DMS53 (cell line): ENCODE results near the gene KCNQ5.
A peak's percentile ranks its signal among the peaks of the same experiment; 100 is the strongest.

ENCODE experiments used
- DNase-seq: peaks from one replicate; lab custom pipeline; 2025; lab: John Stamatoyannopoulos, UW

Gene KCNQ5

DNA sequence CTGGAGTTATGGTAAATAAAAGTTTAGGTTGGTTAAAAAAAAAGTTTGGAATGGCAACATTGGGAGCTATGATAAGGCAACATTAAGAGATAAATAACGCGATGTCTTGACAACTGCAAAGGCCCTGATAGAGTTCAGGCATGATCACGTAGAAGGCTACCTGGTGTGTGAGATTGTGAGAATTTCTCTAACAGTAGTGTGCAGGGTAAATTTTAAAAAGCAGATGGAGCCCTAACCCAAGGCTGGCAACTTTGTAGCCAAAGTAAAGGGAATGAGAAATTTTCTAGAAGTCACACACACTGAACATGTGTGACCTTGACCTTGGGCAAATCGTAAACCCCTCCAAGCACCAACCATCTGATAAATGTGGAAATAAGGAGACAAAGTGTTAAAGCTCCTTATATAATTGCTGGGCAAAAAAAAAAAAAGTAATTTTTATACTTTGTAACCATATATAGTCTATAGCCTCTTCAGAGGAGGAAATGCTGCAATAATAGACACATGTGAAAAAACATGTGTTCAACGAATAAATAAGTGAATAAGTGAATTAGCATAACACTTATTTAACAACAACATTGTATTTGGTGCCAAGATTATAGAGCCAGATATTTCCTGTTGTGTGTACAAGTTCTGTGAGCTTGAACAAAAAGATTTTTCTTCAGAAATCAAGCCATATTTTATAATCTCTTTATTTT is 18.2 kb downstream of the KCNQ5 start:
- no peak for DNase-seq

DNA sequence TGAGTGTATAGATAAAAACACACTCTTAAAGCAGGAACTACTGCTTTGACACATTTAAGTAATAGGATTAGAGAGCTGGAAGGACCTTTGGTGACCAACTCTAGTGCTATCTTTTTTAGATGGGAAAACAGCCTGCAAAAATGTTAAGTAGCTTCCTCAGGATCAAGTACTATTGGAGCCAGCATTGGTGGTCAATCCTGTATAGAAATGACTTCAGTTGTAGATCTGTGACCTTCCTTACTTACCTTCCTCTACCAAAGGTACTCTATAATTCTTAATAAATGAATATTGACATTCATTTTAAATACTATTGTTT is 18.7 kb downstream of the KCNQ5 start:
- no peak for DNase-seq

GRCh38 chr6:72642435-72642834 is 20.6 kb downstream of the KCNQ5 start:
- DNase-seq = no peak

GRCh38 chr6:72643214-72643613 is 21.4 kb downstream of the KCNQ5 start:
- DNase-seq = no peak

DNA sequence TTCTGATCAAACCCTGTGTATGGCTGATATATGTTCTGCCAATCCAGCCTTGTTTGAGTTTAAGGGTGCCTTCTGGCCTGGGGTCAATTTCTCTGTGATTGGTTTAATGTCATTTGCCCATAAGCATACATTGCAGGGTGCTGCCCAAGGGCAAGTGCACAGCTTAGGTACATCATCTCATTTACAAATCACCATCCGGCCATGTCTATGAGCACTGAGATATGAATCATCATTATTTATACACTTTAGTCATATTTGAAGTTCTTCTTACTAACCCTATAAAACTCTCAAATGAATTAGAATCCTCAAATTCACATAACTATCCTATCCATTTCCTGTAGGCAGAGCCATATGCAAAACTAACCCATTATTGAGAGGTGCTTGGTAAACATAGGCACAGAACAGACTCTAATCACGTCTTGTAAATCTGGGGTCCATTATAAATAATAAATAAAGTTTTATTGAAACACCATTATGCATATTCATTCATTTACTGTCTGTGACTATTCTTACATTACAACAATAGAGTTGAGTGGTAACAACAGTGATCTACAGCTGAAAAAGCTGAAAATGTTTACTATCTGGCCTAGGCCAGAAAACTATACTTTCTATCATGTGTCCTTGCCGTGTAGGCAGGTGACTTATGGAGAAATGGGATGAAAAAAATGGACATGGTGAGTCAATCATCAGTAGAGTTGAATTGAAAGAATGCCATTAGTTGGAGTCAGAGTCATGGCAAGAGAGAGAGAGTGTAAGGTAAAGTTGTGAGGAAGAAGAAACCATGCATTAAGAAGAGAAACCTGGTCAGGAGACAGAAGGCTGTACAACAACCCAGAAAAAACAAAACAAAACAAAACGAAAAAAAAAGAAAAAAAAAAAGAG is 25.0 kb downstream of the KCNQ5 start:
- no peak for DNase-seq

GRCh38 chr6:72647489-72647888 is 25.6 kb downstream of the KCNQ5 start:
- no peak for DNase-seq

DNA sequence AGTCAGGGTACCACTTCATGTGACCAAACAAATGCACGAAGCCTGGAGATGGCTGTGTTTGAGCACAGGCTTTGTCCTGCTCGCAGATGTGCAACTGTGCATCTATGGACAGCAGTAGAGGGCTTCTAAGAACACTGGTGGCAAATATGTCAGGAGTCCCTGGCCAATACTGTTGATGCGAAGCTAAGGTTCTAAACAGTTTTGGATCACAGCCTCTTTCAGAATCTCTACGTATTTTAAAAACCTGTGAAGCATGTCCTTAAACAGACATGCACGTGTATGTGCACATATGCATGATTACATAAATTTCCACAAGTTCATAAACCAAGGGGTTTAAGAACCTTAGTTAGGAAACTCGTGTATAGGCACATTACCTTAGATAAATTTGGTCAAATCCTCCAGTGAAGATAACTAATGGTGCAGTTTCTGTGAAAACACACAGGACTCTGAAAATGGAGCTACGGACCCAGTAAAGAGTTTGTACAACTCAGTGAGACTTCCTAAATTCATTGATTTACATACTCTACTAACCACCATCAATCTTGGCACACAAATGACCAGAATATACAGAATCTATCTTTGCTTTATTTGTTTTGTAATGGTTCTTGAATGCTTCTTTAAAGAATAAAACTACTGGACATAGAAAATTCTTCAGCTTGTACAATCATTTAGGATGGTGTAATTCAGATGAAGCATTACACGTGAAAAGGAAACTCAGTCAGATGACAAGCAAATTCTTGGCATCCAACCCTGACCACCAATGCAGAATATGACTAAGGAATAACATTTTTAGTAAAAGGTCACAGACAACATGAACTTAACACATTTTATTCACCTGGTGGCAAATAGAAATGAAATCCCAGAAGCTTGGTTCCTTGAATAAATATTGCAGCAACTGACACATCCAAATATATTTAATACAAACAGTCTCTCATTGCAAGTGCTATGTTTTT is 27.4 kb downstream of the KCNQ5 start:
- peak; percentile 42 for DNase-seq

GRCh38 chr6:72650081-72650745 is 28.3 kb downstream of the KCNQ5 start:
- peak; percentile 25 for DNase-seq

GRCh38 chr6:72651174-72651573 is 29.3 kb downstream of the KCNQ5 start:
- DNase-seq = no peak

DNA sequence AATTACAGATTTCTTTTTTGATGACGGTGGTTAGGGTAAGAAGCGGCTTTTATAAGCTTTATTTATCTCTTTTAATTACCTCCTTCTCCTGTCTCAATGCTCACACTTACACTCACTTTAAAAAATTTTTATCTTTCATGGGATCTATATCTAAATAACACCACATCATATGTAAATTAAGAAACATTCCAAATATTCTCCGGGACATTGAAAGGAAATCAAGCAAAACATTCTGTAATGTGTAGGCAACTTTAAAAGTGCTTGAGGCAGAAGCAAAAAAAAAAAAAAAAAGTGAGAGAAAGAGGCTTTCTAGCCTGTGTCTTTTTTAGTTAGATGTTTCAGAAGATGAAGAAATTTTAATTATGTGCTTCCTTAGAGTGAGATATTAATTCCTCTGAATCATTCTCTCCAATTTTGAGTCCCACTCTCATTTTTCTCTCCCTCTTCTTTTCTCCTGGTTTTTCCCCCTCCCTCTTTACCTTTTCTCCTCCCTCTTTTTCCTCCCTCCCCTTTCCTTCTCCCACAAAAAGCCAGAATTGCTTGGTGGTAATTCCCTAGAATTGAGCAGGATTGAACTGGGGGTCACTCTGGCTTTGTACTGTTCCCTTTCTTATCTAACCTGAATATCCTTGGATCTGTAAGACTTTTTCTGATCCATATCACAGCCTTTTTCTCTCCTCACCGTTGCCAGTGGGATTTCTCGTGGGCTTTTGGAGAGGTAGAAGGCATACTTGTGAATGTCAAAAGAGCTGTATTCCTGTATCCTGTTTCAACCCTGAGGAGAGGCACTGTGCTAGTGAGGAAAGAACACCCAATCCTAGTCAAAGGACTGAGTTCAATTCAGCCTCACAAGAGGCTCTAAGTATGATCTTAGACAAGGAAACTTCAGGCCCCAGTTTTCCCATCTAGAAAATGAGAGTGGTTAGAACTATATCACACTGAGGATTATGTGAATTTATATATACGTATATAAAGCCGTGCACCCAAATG is 30.4 kb downstream of the KCNQ5 start:
- no peak for DNase-seq

GRCh38 chr6:72653026-72653425 is 31.2 kb downstream of the KCNQ5 start:
- DNase-seq = no peak

DNA sequence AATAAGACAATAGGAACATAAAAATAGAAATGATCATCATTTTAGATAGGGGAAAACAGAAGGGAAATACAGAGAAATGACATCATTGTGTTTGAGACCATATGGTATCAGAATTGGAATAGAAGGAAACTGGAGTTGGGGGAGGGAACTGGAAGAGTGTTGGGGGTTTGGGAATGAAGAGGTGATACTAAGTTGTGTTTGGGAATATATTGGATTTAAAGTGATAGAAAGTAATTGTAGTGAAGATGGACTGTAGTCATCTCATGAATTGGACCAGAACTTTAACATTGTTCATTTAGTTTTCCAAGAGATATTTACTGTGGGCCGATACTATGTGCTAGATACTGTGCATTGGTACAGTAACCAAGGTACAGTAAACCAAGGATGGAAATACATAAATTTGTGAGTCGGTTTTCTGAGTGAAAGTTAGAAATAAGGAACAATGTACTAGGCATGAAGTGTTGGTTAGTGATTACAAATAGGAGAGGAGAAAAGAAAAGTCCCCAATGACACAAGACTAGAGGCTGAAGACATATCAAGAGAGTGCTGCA is 32.3 kb downstream of the KCNQ5 start:
- DNase-seq = no peak

DNA sequence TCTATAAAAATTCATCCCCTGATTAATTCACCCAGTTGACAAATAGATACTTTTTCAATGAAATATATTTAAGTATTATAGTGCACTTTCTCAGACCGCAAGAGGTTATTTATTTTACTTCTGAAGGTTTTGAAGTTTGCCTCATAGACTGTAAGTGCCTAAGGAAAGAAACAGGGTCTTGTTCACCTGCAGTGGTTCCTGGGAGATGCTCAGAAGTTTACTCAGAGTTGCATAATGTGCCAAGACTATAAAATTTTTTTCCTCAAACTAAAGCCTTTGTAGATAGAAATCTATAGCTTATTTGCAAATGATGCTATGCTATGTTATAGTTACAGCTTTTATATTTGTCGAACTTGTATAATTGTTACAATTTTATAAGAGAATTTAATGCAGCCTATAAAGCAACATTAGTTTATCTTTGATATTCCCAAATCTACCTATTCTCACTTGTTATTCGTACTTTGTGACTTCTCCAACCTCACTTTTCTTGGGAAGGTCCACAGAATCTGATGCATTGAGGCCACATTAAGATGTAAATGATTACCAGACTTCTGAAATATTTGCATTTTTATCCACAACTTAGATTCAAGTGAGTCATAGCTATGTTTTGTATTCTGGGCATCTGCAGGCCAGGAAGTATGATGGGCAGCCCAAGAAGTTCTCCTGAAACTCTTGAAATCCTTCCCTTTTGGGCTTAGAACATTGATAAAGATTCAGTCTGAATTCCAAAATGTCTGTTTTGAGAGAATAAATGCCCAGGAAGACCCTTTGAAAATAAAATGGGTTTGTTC is 35.7 kb downstream of the KCNQ5 start:
- no peak for DNase-seq

DNA sequence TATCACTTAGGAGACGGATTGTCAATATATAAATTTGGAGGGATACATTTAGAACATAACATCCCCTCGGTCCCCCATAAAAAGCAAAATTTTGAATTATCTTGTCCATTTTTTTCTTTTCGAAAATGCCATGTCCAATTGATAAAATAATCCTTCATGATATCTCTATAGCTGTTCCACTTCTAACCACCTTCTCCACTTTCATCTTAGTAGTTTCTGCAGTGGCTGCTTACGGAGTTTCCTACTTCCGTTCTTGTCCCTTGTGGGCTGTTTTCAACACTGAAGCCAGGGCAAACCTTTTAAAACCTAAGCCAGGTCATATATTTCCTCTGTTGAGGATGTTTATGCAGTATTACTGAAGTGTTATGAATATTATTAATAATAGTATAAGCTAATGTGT is 37.9 kb downstream of the KCNQ5 start:
- no peak for DNase-seq

- DNase-seq = no peak
Observed at GRCh38 chr6:72661411-72661810, 39.5 kb downstream of the KCNQ5 start.

DNA sequence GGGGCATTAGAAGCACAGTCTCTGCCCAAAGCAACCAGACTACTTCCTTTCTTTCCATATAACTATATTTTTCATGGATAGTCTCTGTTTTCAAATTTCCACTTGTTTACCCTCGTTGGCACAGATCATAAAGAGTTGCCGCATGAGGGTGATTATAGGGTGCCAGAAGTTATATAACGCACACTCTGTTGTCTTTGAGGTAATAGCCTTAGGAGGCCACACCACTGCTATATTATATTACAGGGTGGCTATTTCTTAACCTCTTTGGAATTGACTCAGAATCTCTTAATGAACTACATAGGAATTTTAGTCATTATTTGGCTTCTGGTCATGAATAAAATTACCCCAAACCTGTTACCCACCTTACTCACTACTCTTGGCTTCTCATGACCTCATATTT is 43.7 kb downstream of the KCNQ5 start:
- DNase-seq = no peak

- DNase-seq = no peak
Observed at GRCh38 chr6:72669324-72669723, 47.5 kb downstream of the KCNQ5 start.

GRCh38 chr6:72672906-72673305 is 51.0 kb downstream of the KCNQ5 start:
- no peak for DNase-seq

- DNase-seq = no peak
Observed at GRCh38 chr6:72674842-72675241, 53.0 kb downstream of the KCNQ5 start.

DNA sequence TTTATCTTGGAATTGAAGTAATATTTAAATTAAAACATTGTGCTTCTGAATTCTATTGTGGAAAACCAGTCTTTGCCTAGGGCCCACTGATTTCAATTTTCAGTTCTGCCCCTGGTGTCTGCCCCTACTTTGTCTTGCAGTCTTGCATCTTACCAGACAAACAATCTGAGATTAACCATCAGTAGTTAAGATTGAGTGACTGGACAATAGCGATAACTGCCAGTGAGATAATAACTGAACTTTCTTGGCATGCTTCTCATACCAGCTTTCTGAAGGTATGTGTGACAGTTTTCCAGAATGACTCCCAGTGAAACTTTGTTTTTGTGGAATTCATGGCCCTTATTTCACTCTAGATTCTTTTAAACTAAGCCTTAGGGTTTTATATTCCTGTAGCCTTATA is 53.5 kb downstream of the KCNQ5 start:
- no peak for DNase-seq
